Measurements from ENCODE around the gene EMILIN3. TPM values are rescaled to one million over a fixed set of nuclear protein-coding genes. Genes with fewer than 3 reads are reported as not detected.

Gene EMILIN3
- total RNA-seq, 2 donors from 2014 or later = not detected

GRCh38 chr20:41365777-41366545 lies 657 bp downstream of the EMILIN3 start:
- DNase-seq (no peak), ATAC-seq (replicated peaks in 1 of 2) (peak; percentile 43 to 46)
- peak overlapping the region in 1 of 2 donors; percentile 49 for H3K4me3 Mint-ChIP-seq
- H3K27me3 Mint-ChIP-seq (ENCODE audit: low read depth) = peaks cover 42% of the 10 kb centered on the region
- H3K27ac Mint-ChIP-seq = no peak overlapping the region
- H3K4me1 Mint-ChIP-seq (ENCODE audit: low read depth) = peaks cover 6% of the 10 kb centered on the region
- H3K36me3 Mint-ChIP-seq (ENCODE audit: insufficient read depth in 2 of 2) = no peaks in the 10 kb centered on the region
- no peaks in the 10 kb centered on the region for H3K9me3 Mint-ChIP-seq

- ATAC-seq (replicated peaks in 1 of 2) = no peak
- Mint-ChIP-seq H3K4me1 (ENCODE audit: low read depth) (peaks cover 6% of the 10 kb centered on the region), H3K27ac (no peak overlapping the region), H3K27me3 (ENCODE audit: low read depth) (peaks cover 41% of the 10 kb centered on the region), H3K36me3 (ENCODE audit: insufficient read depth in 2 of 2) (no peaks in the 10 kb centered on the region), H3K9me3 (no peaks in the 10 kb centered on the region), H3K4me3 (no peak overlapping the region)
- DNase-seq = no peak
Observed at GRCh38 chr20:41364967-41365765, 1.5 kb downstream of the EMILIN3 start.

- peaks cover 6% of the 10 kb centered on the region for H3K4me1 Mint-ChIP-seq (ENCODE audit: low read depth)
- no peak for DNase-seq
- peaks cover 33% of the 10 kb centered on the region for H3K27me3 Mint-ChIP-seq (ENCODE audit: low read depth)
- no peak overlapping the region for H3K27ac Mint-ChIP-seq
- H3K36me3 Mint-ChIP-seq (ENCODE audit: insufficient read depth in 2 of 2) = no peaks in the 10 kb centered on the region
- no peak overlapping the region for H3K4me3 Mint-ChIP-seq
- no peak for ATAC-seq (replicated peaks in 1 of 2)
- no peaks in the 10 kb centered on the region for H3K9me3 Mint-ChIP-seq
Observed at GRCh38 chr20:41364236-41364855, 2.3 kb downstream of the EMILIN3 start.

- H3K4me3 Mint-ChIP-seq = no peak overlapping the region
- H3K4me1 Mint-ChIP-seq (ENCODE audit: low read depth) = peaks cover 6% of the 10 kb centered on the region
- H3K27ac Mint-ChIP-seq = no peak overlapping the region
- DNase-seq (no peak), ATAC-seq (replicated peaks in 1 of 2) (no peak)
- peaks cover 28% of the 10 kb centered on the region for H3K27me3 Mint-ChIP-seq (ENCODE audit: low read depth)
- H3K9me3 Mint-ChIP-seq = no peaks in the 10 kb centered on the region
- H3K36me3 Mint-ChIP-seq (ENCODE audit: insufficient read depth in 2 of 2) = no peaks in the 10 kb centered on the region
Observed at GRCh38 chr20:41363601-41364000, 3.0 kb downstream of the EMILIN3 start.

- peaks cover 23% of the 10 kb centered on the region for H3K27me3 Mint-ChIP-seq (ENCODE audit: low read depth)
- no peak overlapping the region for H3K4me3 Mint-ChIP-seq
- ATAC-seq (replicated peaks in 1 of 2) (no peak), DNase-seq (no peak)
- peaks cover 6% of the 10 kb centered on the region for H3K4me1 Mint-ChIP-seq (ENCODE audit: low read depth)
- no peak overlapping the region for H3K27ac Mint-ChIP-seq
- H3K36me3 Mint-ChIP-seq (ENCODE audit: insufficient read depth in 2 of 2) = no peaks in the 10 kb centered on the region
- no peaks in the 10 kb centered on the region for H3K9me3 Mint-ChIP-seq
Observed at GRCh38 chr20:41362748-41363140, 3.9 kb downstream of the EMILIN3 start.

DNA sequence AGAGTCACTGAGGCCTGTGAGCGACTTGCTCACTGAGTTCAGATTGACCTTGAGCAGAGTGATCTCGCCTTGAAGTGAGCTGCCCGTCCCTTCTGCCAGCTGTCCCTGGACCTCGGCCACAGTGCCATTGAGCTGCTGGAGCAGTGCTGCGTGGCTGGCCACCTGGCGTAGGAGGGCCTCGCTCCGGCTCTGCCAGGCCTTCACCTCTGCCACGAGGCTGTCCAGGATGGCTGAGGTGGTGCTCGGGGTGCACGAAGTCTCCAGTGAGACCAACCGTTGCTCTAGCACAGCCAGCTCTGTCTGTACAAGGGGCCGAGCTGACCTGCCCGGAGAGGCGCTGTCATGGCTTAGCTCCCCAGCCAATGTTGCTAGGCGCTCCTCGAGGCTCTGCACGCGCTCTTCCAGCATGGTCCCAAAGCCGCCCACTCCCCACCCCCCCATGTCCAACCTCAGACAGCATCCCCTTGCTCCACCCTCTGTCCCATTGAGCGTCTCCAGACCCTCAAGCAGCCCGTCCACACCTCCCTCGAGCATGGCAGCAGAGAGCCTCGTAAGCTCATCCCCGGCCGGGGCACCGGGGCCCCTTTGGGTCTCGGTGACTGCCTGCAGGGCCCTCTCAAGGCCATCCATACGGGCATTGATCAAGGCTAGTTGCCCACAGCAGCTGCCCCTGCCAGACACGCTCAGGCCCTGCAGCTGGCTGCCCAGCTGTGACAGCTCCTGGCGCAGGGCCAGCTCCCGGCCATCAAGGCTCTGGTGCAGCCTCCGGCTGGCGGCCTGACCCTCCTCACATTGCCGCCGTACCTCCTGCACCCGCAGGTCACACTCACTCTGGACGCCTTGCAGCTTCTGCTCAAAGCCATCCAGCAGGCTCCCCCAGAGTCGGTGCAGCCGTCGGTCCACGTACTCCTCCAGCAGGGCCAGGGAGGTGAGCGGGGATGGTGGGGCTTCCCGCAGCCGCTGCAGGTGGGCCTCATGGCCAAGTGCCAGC lies 4.6 kb downstream of the EMILIN3 start:
- peaks cover 16% of the 10 kb centered on the region for H3K27me3 Mint-ChIP-seq (ENCODE audit: low read depth)
- peaks cover 1% of the 10 kb centered on the region for H3K4me1 Mint-ChIP-seq (ENCODE audit: low read depth)
- no peak overlapping the region for H3K4me3 Mint-ChIP-seq
- H3K36me3 Mint-ChIP-seq (ENCODE audit: insufficient read depth in 2 of 2) = no peaks in the 10 kb centered on the region
- DNase-seq (no peak), ATAC-seq (replicated peaks in 1 of 2) (no peak)
- H3K9me3 Mint-ChIP-seq = no peaks in the 10 kb centered on the region
- H3K27ac Mint-ChIP-seq = no peak overlapping the region

DNA sequence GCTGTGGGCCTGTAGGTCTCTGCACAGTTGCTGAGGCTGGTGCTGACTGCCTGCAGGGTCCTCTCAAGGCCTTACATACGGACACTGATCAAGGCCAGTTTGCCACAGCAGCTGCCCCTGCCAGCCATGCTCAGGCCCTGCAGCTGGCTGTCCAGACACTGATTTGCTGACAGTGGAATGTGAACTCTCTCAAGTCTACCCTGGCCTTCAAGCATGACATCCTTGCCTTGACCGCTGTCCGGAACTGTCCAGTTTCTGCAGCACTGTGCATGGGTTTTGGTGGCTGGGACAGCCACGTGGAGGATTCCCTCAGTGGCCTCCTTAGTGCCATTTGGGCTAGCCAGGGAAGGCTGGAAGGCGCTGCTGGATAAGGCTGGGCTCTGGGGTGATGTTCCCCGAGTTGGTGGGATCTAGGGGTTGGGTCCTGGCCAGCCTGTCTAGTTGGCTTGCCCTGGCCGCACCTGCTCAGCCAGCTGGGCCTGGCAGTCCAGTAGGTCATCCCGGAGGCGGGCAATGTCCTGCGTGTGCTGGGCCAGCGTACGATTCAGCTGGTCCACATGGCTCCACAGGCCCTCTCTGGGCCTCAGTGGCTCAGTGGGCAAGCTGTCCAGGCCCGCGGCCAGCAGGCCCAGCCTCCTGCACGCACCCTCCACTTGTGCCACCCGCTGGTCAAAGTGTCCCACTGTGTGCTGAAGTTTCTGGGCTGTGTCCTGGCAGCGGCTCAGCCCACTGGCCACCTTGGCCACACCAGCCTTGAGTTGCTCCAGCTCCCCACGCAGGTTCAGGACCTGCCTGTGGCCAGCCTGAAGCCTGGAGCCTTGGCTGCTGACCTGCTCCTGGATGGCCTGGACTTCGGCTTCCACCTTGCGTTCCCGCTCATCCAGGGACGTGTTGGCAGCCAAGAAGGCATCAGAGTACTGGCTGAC lies 5.5 kb downstream of the EMILIN3 start:
- DNase-seq (no peak), ATAC-seq (replicated peaks in 1 of 2) (no peak)
- Mint-ChIP-seq H3K27ac (no peak overlapping the region), H3K27me3 (ENCODE audit: low read depth) (peaks cover 14% of the 10 kb centered on the region), H3K9me3 (no peaks in the 10 kb centered on the region), H3K36me3 (ENCODE audit: insufficient read depth in 2 of 2) (no peaks in the 10 kb centered on the region), H3K4me1 (ENCODE audit: low read depth) (no peaks in the 10 kb centered on the region), H3K4me3 (no peak overlapping the region)

DNA sequence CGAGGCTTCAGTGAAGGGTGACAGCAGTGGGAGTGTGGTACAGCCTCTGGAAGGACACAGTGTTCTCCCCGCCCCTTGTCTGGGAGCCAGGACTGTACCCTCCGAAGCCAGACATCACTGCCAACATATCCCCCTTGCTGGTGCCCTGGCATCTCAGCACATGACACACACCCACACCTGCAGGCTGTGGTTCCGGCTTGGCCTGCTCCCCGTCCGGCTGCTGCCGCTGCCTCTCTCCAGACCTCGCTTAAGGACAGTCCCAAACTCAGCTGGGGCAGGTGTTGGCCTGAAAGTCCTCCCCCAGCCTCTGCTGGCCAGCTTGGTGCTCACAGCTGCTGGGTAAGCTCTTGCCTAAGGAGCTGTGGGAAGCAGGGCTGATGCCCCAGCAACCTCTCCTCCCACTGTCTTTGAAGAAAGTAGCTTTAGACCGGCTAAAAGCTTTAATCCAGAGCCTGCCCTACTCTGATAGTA lies 7.0 kb downstream of the EMILIN3 start:
- ATAC-seq (replicated peaks in 1 of 2) (no peak), DNase-seq (no peak)
- Mint-ChIP-seq H3K27ac (no peak overlapping the region), H3K27me3 (ENCODE audit: low read depth) (peaks cover 3% of the 10 kb centered on the region), H3K9me3 (no peaks in the 10 kb centered on the region), H3K4me1 (ENCODE audit: low read depth) (no peaks in the 10 kb centered on the region), H3K4me3 (no peak overlapping the region), H3K36me3 (ENCODE audit: insufficient read depth in 2 of 2) (no peaks in the 10 kb centered on the region)

DNA sequence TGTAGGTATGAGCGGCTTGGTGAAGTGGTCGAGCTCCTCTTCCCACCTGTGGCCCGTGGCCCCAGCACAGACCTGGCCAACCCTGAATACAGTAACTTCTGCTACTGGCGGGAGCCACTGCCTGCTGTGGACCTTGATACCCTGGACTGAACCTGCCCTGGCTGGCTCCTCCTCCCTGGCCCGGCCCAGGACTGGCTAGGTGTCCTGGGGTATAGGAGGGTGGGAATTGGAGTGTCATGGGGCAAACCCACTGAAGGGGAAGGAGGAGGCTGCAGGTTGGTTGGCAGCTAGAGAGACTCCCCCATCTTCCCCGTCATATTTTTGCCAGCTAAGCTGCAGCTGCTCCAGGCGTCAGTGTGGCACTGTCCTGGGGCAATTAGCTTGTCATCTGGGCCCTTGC lies 7.9 kb downstream of the EMILIN3 start:
- H3K27me3 Mint-ChIP-seq (ENCODE audit: low read depth) = no peaks in the 10 kb centered on the region
- H3K36me3 Mint-ChIP-seq (ENCODE audit: insufficient read depth in 2 of 2) = no peaks in the 10 kb centered on the region
- no peaks in the 10 kb centered on the region for H3K9me3 Mint-ChIP-seq
- no peak overlapping the region for H3K27ac Mint-ChIP-seq
- ATAC-seq (replicated peaks in 1 of 2) = no peak
- no peak overlapping the region for H3K4me3 Mint-ChIP-seq
- H3K4me1 Mint-ChIP-seq (ENCODE audit: low read depth) = no peaks in the 10 kb centered on the region
- no peak for DNase-seq

GRCh38 chr20:41358230-41358629 lies 8.4 kb downstream of the EMILIN3 start:
- Mint-ChIP-seq H3K4me3 (no peak overlapping the region), H3K27me3 (ENCODE audit: low read depth) (no peaks in the 10 kb centered on the region), H3K9me3 (no peaks in the 10 kb centered on the region), H3K4me1 (ENCODE audit: low read depth) (no peaks in the 10 kb centered on the region), H3K36me3 (ENCODE audit: insufficient read depth in 2 of 2) (no peaks in the 10 kb centered on the region), H3K27ac (no peak overlapping the region)
- ATAC-seq (replicated peaks in 1 of 2) (no peak), DNase-seq (no peak)

- Mint-ChIP-seq H3K36me3 (ENCODE audit: insufficient read depth in 2 of 2) (no peaks in the 10 kb centered on the region), H3K4me1 (ENCODE audit: low read depth) (no peaks in the 10 kb centered on the region), H3K9me3 (no peaks in the 10 kb centered on the region), H3K4me3 (no peak overlapping the region), H3K27me3 (ENCODE audit: low read depth) (no peaks in the 10 kb centered on the region), H3K27ac (no peak overlapping the region)
- no peak for ATAC-seq (replicated peaks in 1 of 2)
- DNase-seq = no peak
Observed at GRCh38 chr20:41357424-41358163, 9.0 kb downstream of the EMILIN3 start.
